Endodermal cell (in vitro differentiated cells): ENCODE data around the gene FAF2. TPM values are rescaled to one million over a fixed set of nuclear protein-coding genes. Genes with fewer than 3 reads are reported as not detected.

Source experiments
- DNase-seq: peaks from one replicate; pipeline ENCODE4 v3.0.0-alpha.2; 2017
- H3K27ac ChIP-seq: 2 replicates; pipeline ENCODE4 v1.5.1; 2013; ENCODE audit warnings: mild to moderate bottlenecking, low read depth, low read length, moderate library complexity
- H3K27me3 ChIP-seq: 2 replicates; pipeline ENCODE4 v1.6.1; 2013; ENCODE audit warnings: mild to moderate bottlenecking, low read length, moderate library complexity; ENCODE audit not compliant: insufficient read depth, control insufficient read depth, poor library complexity, severe bottlenecking
- H3K36me3 ChIP-seq: 2 replicates; pipeline ENCODE4 v1.7.0; 2013; ENCODE audit warnings: mild to moderate bottlenecking, low read length, moderate library complexity; ENCODE audit not compliant: control insufficient read depth, insufficient read depth
- H3K4me1 ChIP-seq: one replicate; pipeline ENCODE4 v1.7.0; 2013; ENCODE audit warnings: low read length; ENCODE audit not compliant: control insufficient read depth, insufficient read depth
- H3K4me3 ChIP-seq: 2 replicates; pipeline ENCODE4 v1.5.1; 2013; ENCODE audit warnings: mild to moderate bottlenecking, low read length, moderate library complexity
- H3K9ac ChIP-seq: 2 replicates; pipeline ENCODE4 v1.6.1; 2013; ENCODE audit warnings: mild to moderate bottlenecking, low read length, moderate library complexity; ENCODE audit not compliant: poor library complexity, severe bottlenecking; ENCODE audit errors: extremely low read depth
- H3K9me3 ChIP-seq: 2 replicates; pipeline ENCODE4 v1.6.1; 2013; ENCODE audit warnings: mild to moderate bottlenecking, low read length, moderate library complexity; ENCODE audit not compliant: control insufficient read depth
- H3K27ac Mint-ChIP-seq: 2 replicates; pipeline ENCODE4 v1.8.0; 2020; ENCODE audit warnings: mixed read lengths
- H3K27me3 Mint-ChIP-seq: 2 replicates; pipeline ENCODE4 v1.8.0; 2021; ENCODE audit warnings: mild to moderate bottlenecking, mixed read lengths; ENCODE audit not compliant: insufficient read depth
- H3K36me3 Mint-ChIP-seq: 2 replicates; pipeline ENCODE4 v1.8.0; 2020; ENCODE audit warnings: low read depth, mixed read lengths
- H3K4me1 Mint-ChIP-seq: 2 replicates; pipeline ENCODE4 v1.8.0; 2020; ENCODE audit warnings: mixed read lengths
- H3K4me3 Mint-ChIP-seq: 2 replicates; pipeline ENCODE4 v1.8.0; 2020; ENCODE audit warnings: mild to moderate bottlenecking, moderate library complexity, mixed read lengths
- H3K9me3 Mint-ChIP-seq: 2 replicates; pipeline ENCODE4 v1.8.0; 2020; ENCODE audit warnings: mild to moderate bottlenecking, mixed read lengths
- CTCF ChIP-seq: fragments of 200-600 bp; sonication (generic); conservative IDR thresholded peaks from 2 replicates; pipeline ENCODE4 v1.5.0; 2021; ENCODE audit warnings: antibody characterized with exemption, mild to moderate bottlenecking
- WGBS, 2 experiments: methylation state at CpG; one replicate each; pipeline versions ENCODE4 v1.1.5 to v1.1.7; 2013; ENCODE audit warnings: missing lambda C conversion rate in 2 of 2, mixed read lengths in 1 of 2; ENCODE audit not compliant: insufficient coverage in 1 of 2, insufficient read length in 1 of 2; 5-methylcytosine and 5-hydroxymethylcytosine counted together
- total RNA-seq, 2 donors: library from RNA; stranded (reverse); fragmentation: NEBNext Ultra II Directional in 1 of 2; extraction: Animal tissue kit (Norgen Biotek cat#: 25700) in 1 of 2; gene quantifications; 2 replicates in 1 of 2; 3 replicates in 1 of 2; pipeline ENCODE4 v1.2.1, GENCODE V29; 2021

Gene FAF2
- total RNA-seq, 2 donors from 2014 or later = 42.9 to 53.0 TPM

DNA sequence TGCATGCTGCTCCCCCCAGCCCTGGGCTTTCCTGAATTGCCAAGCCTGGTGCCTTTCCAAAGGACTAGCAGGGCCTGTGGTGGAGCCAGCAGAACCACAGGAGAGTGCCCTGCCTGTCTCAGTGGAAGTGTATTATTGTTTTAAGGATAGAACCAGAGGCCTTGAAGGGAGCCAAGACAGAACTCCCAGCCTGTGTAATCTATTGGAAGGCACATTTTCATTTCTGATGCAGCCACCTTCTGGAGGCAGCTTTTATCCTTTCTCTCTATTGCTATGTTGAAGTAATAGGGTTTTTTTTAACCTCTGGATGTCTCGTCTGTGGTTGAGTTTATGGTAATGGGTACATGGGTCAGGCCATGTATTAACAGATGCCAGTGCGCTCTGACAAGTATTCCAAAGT, 59.7 kb downstream of the FAF2 start:
- no peak for TF ChIP-seq CTCF
- Histone ChIP-seq H3K27me3 (no peaks in the 10 kb centered on the region), H3K4me1 (no peaks in the 10 kb centered on the region), H3K4me3 (no peak overlapping the region), H3K27ac (no peak overlapping the region), H3K9me3 (no peaks in the 10 kb centered on the region), H3K36me3 (peaks cover 70% of the 10 kb centered on the region), H3K9ac (no peak overlapping the region)
- 83 to 91% methylated on average over 1 to 2 of the region's 2 CpGs for WGBS, 2 experiments
- Mint-ChIP-seq H3K36me3 (peaks cover 60% of the 10 kb centered on the region), H3K4me3 (no peak overlapping the region), H3K4me1 (no peaks in the 10 kb centered on the region), H3K27ac (no peak overlapping the region), H3K27me3 (no peaks in the 10 kb centered on the region), H3K9me3 (no peaks in the 10 kb centered on the region)
- DNase-seq = no peak

DNA sequence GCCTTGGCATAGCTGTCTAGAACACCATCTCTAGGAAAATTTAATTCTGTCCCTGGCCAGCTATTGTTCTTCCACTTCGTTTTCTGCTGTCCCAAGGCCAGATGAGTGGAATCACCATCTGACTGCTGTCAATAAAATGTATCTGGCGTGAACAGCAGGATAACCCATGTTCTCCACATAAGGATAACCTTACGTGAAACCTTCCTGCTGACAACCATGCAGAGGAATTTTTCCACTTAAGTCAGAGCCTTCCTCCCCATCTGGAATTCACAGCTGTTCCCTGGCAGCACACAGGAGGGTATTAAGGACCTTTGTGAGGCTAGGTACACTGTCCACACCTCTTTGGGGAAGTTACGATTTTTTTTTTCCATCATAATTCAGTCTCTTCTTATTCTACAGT, 60.4 kb downstream of the FAF2 start:
- Histone ChIP-seq H3K27ac (no peak overlapping the region), H3K36me3 (peaks cover 63% of the 10 kb centered on the region), H3K9me3 (no peaks in the 10 kb centered on the region), H3K27me3 (no peaks in the 10 kb centered on the region), H3K4me1 (no peaks in the 10 kb centered on the region), H3K4me3 (no peak overlapping the region), H3K9ac (no peak overlapping the region)
- Mint-ChIP-seq H3K27ac (no peak overlapping the region), H3K36me3 (peaks cover 54% of the 10 kb centered on the region), H3K9me3 (no peaks in the 10 kb centered on the region), H3K4me3 (no peak overlapping the region), H3K4me1 (no peaks in the 10 kb centered on the region), H3K27me3 (no peaks in the 10 kb centered on the region)
- WGBS, 2 experiments = 94 to 96% methylated on average over 2 to 4 of the region's 4 CpGs
- DNase-seq = no peak
- TF ChIP-seq CTCF = no peak

DNA sequence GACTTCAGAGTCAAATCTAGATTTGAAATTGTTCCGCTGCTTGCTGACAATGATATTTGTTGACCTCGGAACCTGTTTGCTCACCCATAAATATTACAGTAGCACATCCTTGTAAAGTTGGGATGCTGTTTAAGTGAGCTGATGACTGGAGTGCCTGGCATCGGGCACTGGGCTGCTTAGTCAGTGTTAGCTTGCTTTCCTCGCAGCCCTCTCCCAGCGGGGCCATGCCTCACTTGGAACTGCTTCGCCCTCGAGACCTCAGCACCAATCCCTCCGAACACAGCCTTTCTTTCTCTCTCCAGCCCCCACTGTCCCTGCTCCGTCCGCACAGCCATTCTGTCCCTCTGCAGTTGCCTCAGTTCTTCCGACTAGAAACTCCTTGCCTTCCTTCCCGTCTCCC, 65.6 kb downstream of the FAF2 start:
- H3K4me3 ChIP-seq = no peak overlapping the region
- no peak overlapping the region for H3K9ac ChIP-seq
- TF ChIP-seq CTCF = no peak
- no peak overlapping the region for H3K27ac ChIP-seq
- Mint-ChIP-seq H3K4me3 (no peak overlapping the region), H3K36me3 (peaks cover 9% of the 10 kb centered on the region), H3K9me3 (no peaks in the 10 kb centered on the region), H3K27me3 (no peaks in the 10 kb centered on the region), H3K27ac (no peak overlapping the region), H3K4me1 (peaks cover 3% of the 10 kb centered on the region)
- H3K9me3 ChIP-seq = no peaks in the 10 kb centered on the region
- H3K36me3 ChIP-seq = peaks cover 15% of the 10 kb centered on the region
- WGBS, 2 experiments = 93 to 95% methylated on average over 8 to 12 of the region's 12 CpGs
- no peak for DNase-seq
- no peaks in the 10 kb centered on the region for H3K4me1 ChIP-seq
- H3K27me3 ChIP-seq = no peaks in the 10 kb centered on the region
